Ovary (tissue), 9 donors: Measurements from ENCODE around the gene SLC6A1. TPM values are rescaled to one million over a fixed set of nuclear protein-coding genes. Genes with fewer than 3 reads are reported as not detected.

Experiments
- DNase-seq, 5 donors: peaks; one replicate each; pipeline ENCODE4 v3.0.0-alpha.2; 2019 to 2020
- H3K27ac ChIP-seq, 2 donors: fragments of 200-600 bp; one replicate each; pipeline versions ENCODE4 v1.5.1 to v1.8.0; 2019 to 2022
- H3K27me3 ChIP-seq: fragments of 200-600 bp; one replicate; pipeline ENCODE4 v1.8.0; 2022
- H3K36me3 ChIP-seq: fragments of 200-600 bp; sonication (generic); one replicate; pipeline ENCODE4 v1.5.1; 2019
- H3K4me1 ChIP-seq: one replicate; pipeline ENCODE4 v1.8.1; 2013; ENCODE audit warnings: mild to moderate bottlenecking, moderate library complexity; ENCODE audit not compliant: insufficient read depth
- H3K4me3 ChIP-seq: fragments of 200-600 bp; sonication (generic); one replicate; pipeline ENCODE4 v1.5.1; 2017
- H3K9me3 ChIP-seq, 2 donors: fragments of 200-600 bp in 1 of 2; sonication (generic) in 1 of 2; one replicate each; pipeline versions ENCODE4 v1.5.1 to v1.8.1; 2013 to 2019; ENCODE audit warnings: mild to moderate bottlenecking in 1 of 2, moderate library complexity in 1 of 2
- CTCF ChIP-seq, 3 donors: fragments of 450-650 bp in 2 of 3; fragments of 200-600 bp in 1 of 3; IDR thresholded peaks; one replicate each; pipeline versions ENCODE4 v1.5.1 to v1.8.0; 2016 to 2022; ENCODE audit warnings: antibody characterized with exemption in 3 of 3, mild to moderate bottlenecking in 1 of 3
- EP300 ChIP-seq: sonication (generic); formaldehyde crosslinking; IDR thresholded peaks from one replicate; pipeline ENCODE4 v1.6.1; 2017; ENCODE audit warnings: antibody characterized with exemption
- POLR2A ChIP-seq: fragments of 450-650 bp; IDR thresholded peaks from one replicate; pipeline ENCODE4 v1.6.1; 2017; ENCODE audit warnings: antibody characterized with exemption, mild to moderate bottlenecking, moderate library complexity
- WGBS, 3 donors: extraction: QIAGEN DNeasy Blood & Tissue Kit in 1 of 3; methylation state at CpG; one replicate each; pipeline versions ENCODE4 v1.1.5 to v1.1.7; 2013 to 2017; 5-methylcytosine and 5-hydroxymethylcytosine counted together
- intact Hi-C, 4 donors: fragments of 100-400 bp; cut with DNase I; formaldehyde crosslinking; loops; one replicate each; pipeline versions ENCODE4 v1.11.0 to v1.15.1; 2022 to 2023
- polyA plus RNA-seq, 2 donors: library from polyadenylated mRNA; stranded (reverse); fragments of 200-250 nt in 1 of 2; fragments of 350-450 nt in 1 of 2; fragmentation: Illumina TruSeq in 1 of 2; extraction: RNeasy Lipid Tissue Mini Kit (QIAGEN cat#74804) in 1 of 2; gene quantifications; one replicate each; pipeline ENCODE4 v1.2.3, GENCODE V29; 2013 to 2014
- total RNA-seq, 7 donors: library from RNA; depleted of rRNA in 2 of 7; stranded (reverse); fragments of >200 nt in 2 of 7; fragmentation: NEBNext Ultra II Directional in 3 of 7; extraction: Animal tissue kit (Norgen Biotek cat#: 25700) in 3 of 7; gene quantifications; one replicate each; pipeline versions ENCODE4 v1.1.0 to v1.2.4, GENCODE V29; 2016 to 2023
- donor health status: DM: no; HTN: no; CAD: no; lungs with moderate emphysema.
- donor health status: DM: no; HTN: no; CAD: no.
- donor health status: Bipolar disorder and iron deficiency.
- donor health status: DM: yes; HTN: yes; CAD: no.
- donor health status: DM: no; HTN: no; CAD: no.
- donor health status: DM: yes; HTN: yes; CAD: no.

The SLC6A1 gene
- total and polyA plus RNA-seq, 9 donors = 0.23 to 3.3 (median 1.2) TPM

GRCh38 chr3:11016727-11017126 is 24.2 kb downstream of the SLC6A1 start:
- Histone ChIP-seq H3K36me3 (no peaks in the 10 kb centered on the region), H3K9me3 (no peaks in the 10 kb centered on the region), H3K4me1 (no peaks in the 10 kb centered on the region), H3K27ac (no peak overlapping the region), H3K27me3 (no peaks in the 10 kb centered on the region), H3K4me3 (no peak overlapping the region)
- 79 to 82% (median 81%) methylated on average over 5 of the region's 5 CpGs for WGBS, 3 donors
- TF ChIP-seq CTCF (IDR thresholded peaks at IDR 0.05) = no peak
- DNase-seq = no peak
- intact Hi-C loops = no loop called here

GRCh38 chr3:11019116-11019819 is 26.7 kb downstream of the SLC6A1 start:
- no peaks in the 10 kb centered on the region for H3K9me3 ChIP-seq
- H3K4me1 ChIP-seq = no peaks in the 10 kb centered on the region
- no peak overlapping the region for H3K4me3 ChIP-seq
- H3K27me3 ChIP-seq = no peaks in the 10 kb centered on the region
- H3K27ac ChIP-seq = no peak overlapping the region
- DNase-seq = no peak
- TF ChIP-seq EP300 = no peak
- TF ChIP-seq POLR2A = no peak
- TF ChIP-seq CTCF (IDR thresholded peaks at IDR 0.05) = no peak
- intact Hi-C loops = no loop called here
- no peaks in the 10 kb centered on the region for H3K36me3 ChIP-seq
- 51 to 75% (median 75%) methylated on average over 3 of the region's 3 CpGs for WGBS, 3 donors

- intact Hi-C loops = no loop called here
- Histone ChIP-seq H3K36me3 (no peaks in the 10 kb centered on the region), H3K4me3 (no peak overlapping the region), H3K4me1 (no peaks in the 10 kb centered on the region), H3K27me3 (no peaks in the 10 kb centered on the region), H3K27ac (no peak overlapping the region), H3K9me3 (no peaks in the 10 kb centered on the region)
- 53 to 75% (median 58%) methylated on average over 2 of the region's 2 CpGs for WGBS, 3 donors
- no peak for DNase-seq
- no peak for TF ChIP-seq POLR2A
- TF ChIP-seq CTCF (IDR thresholded peaks at IDR 0.05) = no peak
- no peak for TF ChIP-seq EP300
These were observed 28.2 kb downstream of the SLC6A1 start for GRCh38 chr3:11020764-11021163.

GRCh38 chr3:11021611-11022011 is 29.1 kb downstream of the SLC6A1 start:
- H3K27ac ChIP-seq = no peak overlapping the region
- no peak for DNase-seq
- H3K27me3 ChIP-seq = no peaks in the 10 kb centered on the region
- 62 to 71% (median 68%) methylated on average over 8 of the region's 8 CpGs for WGBS, 3 donors
- TF ChIP-seq POLR2A (no peak), CTCF (IDR thresholded peaks at IDR 0.05) (no peak), EP300 (no peak)
- intact Hi-C loops = no loop called here
- no peak overlapping the region for H3K4me3 ChIP-seq
- no peaks in the 10 kb centered on the region for H3K9me3 ChIP-seq
- H3K36me3 ChIP-seq = no peaks in the 10 kb centered on the region
- no peaks in the 10 kb centered on the region for H3K4me1 ChIP-seq
